Body of pancreas (tissue), 4 donors: ENCODE results near the gene AQP1. TPM values are rescaled to one million over a fixed set of nuclear protein-coding genes. Genes with fewer than 3 reads are reported as not detected.

Experiments
- ATAC-seq: fragments of 150-250 bp; one replicate; pipeline ENCODE4 v1.9.1; 2016
- DNase-seq, 4 donors: peaks; one replicate each; pipeline ENCODE4 v3.0.0-alpha.2; 2019
- H3K27ac ChIP-seq, 4 donors: fragments of 200-600 bp; sonication (generic); 1 replicate in 3 of 4; 2 replicates in 1 of 4; pipeline versions ENCODE4 v1.5.1 to v1.6.1; 2016 to 2019; ENCODE audit warnings: mild to moderate bottlenecking in 1 of 4, mixed read lengths in 1 of 4, moderate library complexity in 1 of 4
- H3K27me3 ChIP-seq, 2 donors: fragments of 200-600 bp; sonication (generic); one replicate each; pipeline ENCODE4 v1.6.0; 2016; ENCODE audit warnings: mild to moderate bottlenecking in 1 of 2
- H3K36me3 ChIP-seq, 2 donors: fragments of 200-600 bp; sonication (generic); replicated peaks in 1 of 2; 2 replicates each; pipeline ENCODE4 v1.5.1; 2016; ENCODE audit warnings: low read depth in 2 of 2; ENCODE audit not compliant: insufficient read depth in 1 of 2
- H3K4me1 ChIP-seq: fragments of 200-600 bp; sonication (generic); one replicate; pipeline ENCODE4 v1.6.0; 2016
- H3K4me3 ChIP-seq, 2 donors: fragments of 200-600 bp; sonication (generic); 1 replicate in 1 of 2; 2 replicates in 1 of 2; pipeline ENCODE4 v1.5.1; 2016 to 2019
- H3K9me3 ChIP-seq, 3 donors: fragments of 200-600 bp; sonication (generic); 1 replicate in 2 of 3; 2 replicates in 1 of 3; pipeline ENCODE4 v1.5.1; 2016
- POLR2A ChIP-seq, 3 donors: fragments of 450-650 bp; IDR thresholded peaks; one replicate each; pipeline ENCODE4 v1.6.1; 2016; ENCODE audit warnings: antibody characterized with exemption in 3 of 3, mild to moderate bottlenecking in 2 of 3
- WGBS, 2 donors: methylation state at CpG; one replicate each; pipeline ENCODE4 v1.1.5; 2017; 5-methylcytosine and 5-hydroxymethylcytosine counted together
- intact Hi-C: fragments of 100-400 bp; cut with DNase I; formaldehyde crosslinking; loops from one replicate; pipeline ENCODE4 v1.15.1; 2023
- total RNA-seq, 2 donors: library from RNA; depleted of rRNA; stranded (reverse); fragments of >200 nt; gene quantifications; one replicate each; pipeline ENCODE4 v1.1.0, GENCODE V29; 2016
- TF ChIP-seq, protein P1 (sequence below), 7 experiments: fragments of 450-650 bp in 4 of 7; fragments of 200-600 bp in 3 of 7; sonication (generic) in 3 of 7; IDR thresholded peaks; one replicate each; pipeline ENCODE4 v1.5.1; 2016 to 2019; ENCODE audit warnings: antibody characterized with exemption in 7 of 7

AQP1 gene
- total RNA-seq, 2 donors from 2014 or later = 197 to 204 TPM

GRCh38 chr7:30909431-30909830 is 2.2 kb upstream of the AQP1 start:
- DNase-seq = peak in 1 of 4 donors; percentile 51
- H3K27ac ChIP-seq = peak overlapping the region in 3 of 4 donors; percentile 71 to 75 (median 72)
- no peaks in the 10 kb centered on the region for H3K9me3 ChIP-seq
- no peak overlapping the region for H3K4me3 ChIP-seq
- no peaks in the 10 kb centered on the region for H3K27me3 ChIP-seq
- H3K36me3 ChIP-seq = no peaks in the 10 kb centered on the region
- TF ChIP-seq POLR2A (IDR thresholded peaks at IDR 0.05) = no peak
- TF ChIP-seq, protein P1, sequence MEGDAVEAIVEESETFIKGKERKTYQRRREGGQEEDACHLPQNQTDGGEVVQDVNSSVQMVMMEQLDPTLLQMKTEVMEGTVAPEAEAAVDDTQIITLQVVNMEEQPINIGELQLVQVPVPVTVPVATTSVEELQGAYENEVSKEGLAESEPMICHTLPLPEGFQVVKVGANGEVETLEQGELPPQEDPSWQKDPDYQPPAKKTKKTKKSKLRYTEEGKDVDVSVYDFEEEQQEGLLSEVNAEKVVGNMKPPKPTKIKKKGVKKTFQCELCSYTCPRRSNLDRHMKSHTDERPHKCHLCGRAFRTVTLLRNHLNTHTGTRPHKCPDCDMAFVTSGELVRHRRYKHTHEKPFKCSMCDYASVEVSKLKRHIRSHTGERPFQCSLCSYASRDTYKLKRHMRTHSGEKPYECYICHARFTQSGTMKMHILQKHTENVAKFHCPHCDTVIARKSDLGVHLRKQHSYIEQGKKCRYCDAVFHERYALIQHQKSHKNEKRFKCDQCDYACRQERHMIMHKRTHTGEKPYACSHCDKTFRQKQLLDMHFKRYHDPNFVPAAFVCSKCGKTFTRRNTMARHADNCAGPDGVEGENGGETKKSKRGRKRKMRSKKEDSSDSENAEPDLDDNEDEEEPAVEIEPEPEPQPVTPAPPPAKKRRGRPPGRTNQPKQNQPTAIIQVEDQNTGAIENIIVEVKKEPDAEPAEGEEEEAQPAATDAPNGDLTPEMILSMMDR (IDR thresholded peaks at IDR 0.05) = no peak
- intact Hi-C loops = no loop called here
- ATAC-seq = no peak
- peaks cover 98% of the 10 kb centered on the region for H3K4me1 ChIP-seq
- 60 to 82% methylated on average over 6 of the region's 6 CpGs for WGBS, 2 donors

DNA sequence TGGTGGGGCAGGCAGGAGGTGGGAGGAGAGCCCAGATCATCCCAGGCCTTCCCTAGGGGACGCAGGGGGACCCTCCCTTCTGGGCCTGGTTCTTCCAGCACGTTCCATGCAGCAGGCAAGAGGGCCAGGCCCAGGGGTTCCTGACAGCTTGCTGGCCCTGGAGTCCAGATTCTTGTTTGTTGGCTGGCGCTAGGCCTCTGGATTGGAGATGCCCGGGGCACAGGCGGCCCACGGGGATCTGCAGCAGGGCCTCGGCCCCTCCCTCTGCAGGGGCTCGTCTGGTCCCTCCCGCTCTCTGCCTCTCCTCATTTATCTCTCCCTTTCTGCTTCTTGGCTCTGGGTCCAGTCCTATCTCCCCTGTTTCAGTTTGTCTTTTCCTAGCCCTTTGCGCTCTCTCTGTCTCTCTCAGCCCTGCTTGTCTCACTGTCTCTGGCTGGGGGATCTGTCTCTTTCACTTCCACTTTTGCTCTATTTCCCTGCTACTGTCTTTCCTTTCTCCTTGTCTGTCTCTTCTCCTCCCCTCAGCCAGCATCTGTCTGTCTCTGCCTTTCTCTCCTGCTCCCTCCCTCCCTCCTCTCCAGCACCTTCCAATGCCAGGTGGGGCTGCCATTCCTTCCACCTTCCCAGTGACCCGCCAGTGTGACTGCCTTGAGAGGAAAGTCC is 1.1 kb upstream of the AQP1 start:
- intact Hi-C loops = no loop called here
- 34 to 35% methylated on average over 11 of the region's 11 CpGs for WGBS, 2 donors
- ATAC-seq (no peak), DNase-seq (peak in 1 of 4 donors; percentile 45)
- Histone ChIP-seq H3K4me3 (no peak overlapping the region), H3K9me3 (no peaks in the 10 kb centered on the region), H3K4me1 (peaks cover 98% of the 10 kb centered on the region), H3K36me3 (no peaks in the 10 kb centered on the region), H3K27ac (peak overlapping the region; percentile 27 to 75 (median 72)), H3K27me3 (no peaks in the 10 kb centered on the region)
- TF ChIP-seq, protein P1 (IDR thresholded peaks at IDR 0.05) = no peak
- no peak for TF ChIP-seq POLR2A (IDR thresholded peaks at IDR 0.05)

DNA sequence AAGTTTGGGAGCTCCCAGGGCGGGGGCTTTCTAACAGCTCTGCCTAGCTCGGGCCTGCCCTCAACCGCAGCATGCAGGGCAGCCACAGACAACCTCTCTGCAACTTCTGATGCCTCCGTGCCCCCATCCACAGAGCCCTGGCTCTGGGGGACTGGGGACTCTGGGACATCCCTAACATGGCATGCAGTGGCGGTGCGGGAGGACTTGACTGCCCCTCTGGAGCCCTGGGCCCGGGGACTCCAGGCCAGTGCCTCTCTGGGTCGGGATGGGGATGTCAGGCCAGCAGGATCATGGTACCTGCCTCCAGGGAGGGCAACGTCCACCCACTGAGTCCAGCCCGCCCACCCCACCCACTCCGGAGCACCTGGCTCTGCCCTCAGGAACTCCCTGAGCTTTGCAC is 520 bp upstream of the AQP1 start:
- Histone ChIP-seq H3K27me3 (no peaks in the 10 kb centered on the region), H3K27ac (peak overlapping the region; percentile 27 to 75 (median 72)), H3K4me3 (no peak overlapping the region), H3K9me3 (no peaks in the 10 kb centered on the region), H3K4me1 (peaks cover 98% of the 10 kb centered on the region), H3K36me3 (no peaks in the 10 kb centered on the region)
- WGBS, 2 donors = 61 to 73% methylated on average over 2 to 11 of the region's 11 CpGs
- TF ChIP-seq, protein P1 (IDR thresholded peaks at IDR 0.05) = no peak
- TF ChIP-seq POLR2A (IDR thresholded peaks at IDR 0.05) = no peak
- ATAC-seq (peak; percentile 2), DNase-seq (no peak)
- intact Hi-C loops = no loop called here

DNA sequence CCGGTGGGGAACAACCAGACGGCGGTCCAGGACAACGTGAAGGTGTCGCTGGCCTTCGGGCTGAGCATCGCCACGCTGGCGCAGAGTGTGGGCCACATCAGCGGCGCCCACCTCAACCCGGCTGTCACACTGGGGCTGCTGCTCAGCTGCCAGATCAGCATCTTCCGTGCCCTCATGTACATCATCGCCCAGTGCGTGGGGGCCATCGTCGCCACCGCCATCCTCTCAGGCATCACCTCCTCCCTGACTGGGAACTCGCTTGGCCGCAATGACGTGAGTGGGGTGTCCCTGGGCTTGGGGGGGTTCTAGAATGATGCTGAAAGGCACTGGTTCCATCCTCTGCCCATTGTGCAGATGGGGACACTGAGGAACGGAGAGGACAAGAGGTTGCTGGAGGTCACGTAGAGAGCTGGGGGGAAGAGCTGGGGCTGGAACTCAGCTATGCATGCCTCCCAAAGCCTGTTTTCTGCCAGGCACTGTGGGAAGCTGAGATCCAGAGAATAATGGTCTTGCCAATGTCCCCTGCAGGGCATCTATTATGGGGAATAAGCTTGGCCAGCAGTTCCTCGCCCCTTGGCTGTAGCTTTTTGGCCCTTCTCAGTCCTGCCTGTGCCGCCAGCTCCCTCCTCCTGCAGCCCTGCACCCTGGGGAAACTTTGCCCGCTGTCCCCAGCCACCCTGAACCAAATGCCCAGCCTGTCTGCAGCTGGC is 523 bp downstream of the AQP1 start:
- no peak for DNase-seq
- WGBS, 2 donors = 54 to 72% methylated on average over 13 to 26 of the region's 26 CpGs
- peak in 1 of 3 donors; percentile 13 for TF ChIP-seq POLR2A (IDR thresholded peaks at IDR 0.05)
- TF ChIP-seq, protein P1 (IDR thresholded peaks at IDR 0.05) = no peak
- Histone ChIP-seq H3K27ac (peak overlapping the region; percentile 52 to 75 (median 72)), H3K4me1 (peaks cover 96% of the 10 kb centered on the region), H3K36me3 (no peaks in the 10 kb centered on the region), H3K9me3 (no peaks in the 10 kb centered on the region), H3K27me3 (no peaks in the 10 kb centered on the region), H3K4me3 (peak overlapping the region; percentile 0 to 38)
- no peak for ATAC-seq
- intact Hi-C loops = no loop called here
